ENCODE measurements around the gene KCNK10.

KCNK10 gene

GRCh38 chr14:88333036-88333435, 10.0 kb upstream of the KCNK10 start:
- no peaks in the 10 kb centered on the region for H3K79me2 ChIP-seq (ENCODE audit: insufficient read depth, low read depth)
- no peak for TF ChIP-seq CTCF (conservative IDR thresholded peaks at IDR 0.05; ENCODE audit: low read depth, low read length)
- H3K27me3 ChIP-seq (ENCODE audit: insufficient read depth, low read depth), result no peaks in the 10 kb centered on the region
- no peaks in the 10 kb centered on the region for H4K20me1 ChIP-seq (ENCODE audit: insufficient read depth)
- no peaks in the 10 kb centered on the region for H3K4me1 ChIP-seq (ENCODE audit: low read depth, poor library complexity, severe bottlenecking)
- no peak overlapping the region for H2AFZ ChIP-seq (ENCODE audit: low read depth)
- H3K4me2 ChIP-seq, result no peak overlapping the region
- H3K9ac ChIP-seq, result no peak overlapping the region
- no peak overlapping the region for H3K4me3 ChIP-seq (IDR thresholded peaks at IDR 0.05; ENCODE audit: insufficient read depth, low read depth, low read length)
- H3K27ac ChIP-seq, result no peak overlapping the region
- no peaks in the 10 kb centered on the region for H3K36me3 ChIP-seq (ENCODE audit: insufficient read depth)

GRCh38 chr14:88327497-88327896, 4.4 kb upstream of the KCNK10 start:
- no peak for TF ChIP-seq CTCF (conservative IDR thresholded peaks at IDR 0.05; ENCODE audit: low read depth, low read length)
- H3K4me2 ChIP-seq, result no peak overlapping the region
- H3K9ac ChIP-seq, result no peak overlapping the region
- H3K27ac ChIP-seq, result no peak overlapping the region
- no peaks in the 10 kb centered on the region for H3K36me3 ChIP-seq (ENCODE audit: insufficient read depth)
- H3K27me3 ChIP-seq (ENCODE audit: insufficient read depth, low read depth), result no peaks in the 10 kb centered on the region
- H3K4me3 ChIP-seq (IDR thresholded peaks at IDR 0.05; ENCODE audit: insufficient read depth, low read depth, low read length), result no peak overlapping the region
- H4K20me1 ChIP-seq (ENCODE audit: insufficient read depth), result no peaks in the 10 kb centered on the region
- no peaks in the 10 kb centered on the region for H3K79me2 ChIP-seq (ENCODE audit: insufficient read depth, low read depth)
- H2AFZ ChIP-seq (ENCODE audit: low read depth), result no peak overlapping the region
- no peaks in the 10 kb centered on the region for H3K4me1 ChIP-seq (ENCODE audit: low read depth, poor library complexity, severe bottlenecking)

GRCh38 chr14:88326352-88327103, 3.5 kb upstream of the KCNK10 start:
- H3K27me3 ChIP-seq (ENCODE audit: insufficient read depth, low read depth), result no peaks in the 10 kb centered on the region
- no peak overlapping the region for H3K4me2 ChIP-seq
- no peak for TF ChIP-seq CTCF (conservative IDR thresholded peaks at IDR 0.05; ENCODE audit: low read depth, low read length)
- H3K36me3 ChIP-seq (ENCODE audit: insufficient read depth), result no peaks in the 10 kb centered on the region
- no peak overlapping the region for H3K4me3 ChIP-seq (IDR thresholded peaks at IDR 0.05; ENCODE audit: insufficient read depth, low read depth, low read length)
- H3K79me2 ChIP-seq (ENCODE audit: insufficient read depth, low read depth), result no peaks in the 10 kb centered on the region
- H3K27ac ChIP-seq, result no peak overlapping the region
- H3K9ac ChIP-seq, result no peak overlapping the region
- H3K4me1 ChIP-seq (ENCODE audit: low read depth, poor library complexity, severe bottlenecking), result no peaks in the 10 kb centered on the region
- no peak overlapping the region for H2AFZ ChIP-seq (ENCODE audit: low read depth)
- no peaks in the 10 kb centered on the region for H4K20me1 ChIP-seq (ENCODE audit: insufficient read depth)

- H4K20me1 ChIP-seq (ENCODE audit: insufficient read depth), result no peaks in the 10 kb centered on the region
- no peak for TF ChIP-seq CTCF (conservative IDR thresholded peaks at IDR 0.05; ENCODE audit: low read depth, low read length)
- H3K79me2 ChIP-seq (ENCODE audit: insufficient read depth, low read depth), result no peaks in the 10 kb centered on the region
- H2AFZ ChIP-seq (ENCODE audit: low read depth), result no peak overlapping the region
- H3K4me1 ChIP-seq (ENCODE audit: low read depth, poor library complexity, severe bottlenecking), result no peaks in the 10 kb centered on the region
- no peak overlapping the region for H3K27ac ChIP-seq
- no peaks in the 10 kb centered on the region for H3K36me3 ChIP-seq (ENCODE audit: insufficient read depth)
- no peaks in the 10 kb centered on the region for H3K27me3 ChIP-seq (ENCODE audit: insufficient read depth, low read depth)
- H3K4me3 ChIP-seq (IDR thresholded peaks at IDR 0.05; ENCODE audit: insufficient read depth, low read depth, low read length), result no peak overlapping the region
- no peak overlapping the region for H3K9ac ChIP-seq
- no peak overlapping the region for H3K4me2 ChIP-seq
Measured at GRCh38 chr14:88325883-88326282, 2.8 kb upstream of the KCNK10 start.
